Endothelial cell of umbilical vein (primary cell): Measurements from ENCODE around the gene MICAL3.

Experiments
- EZH2 ChIP-seq: IDR thresholded peaks from 2 replicates; pipeline ENCODE4 v1.6.1; 2012; ENCODE audit warnings: borderline replicate concordance, low read depth, mild to moderate bottlenecking, moderate library complexity, low read length, inconsistent platforms; ENCODE audit not compliant: severe bottlenecking
- FOS ChIP-seq: IDR thresholded peaks from 2 replicates; pipeline ENCODE4 v1.6.1; 2011; ENCODE audit warnings: mild to moderate bottlenecking, low read length, moderate library complexity, borderline replicate concordance; ENCODE audit not compliant: insufficient read depth
- JUN ChIP-seq: IDR thresholded peaks from 2 replicates; pipeline ENCODE4 v1.6.1; 2011; ENCODE audit warnings: borderline replicate concordance, low read depth; ENCODE audit not compliant: insufficient read length, insufficient read depth
- MYC ChIP-seq: IDR thresholded peaks from one replicate; pipeline ENCODE4 v1.6.1; 2011; ENCODE audit warnings: mild to moderate bottlenecking, low read depth, low read length
- POLR2A ChIP-seq: IDR thresholded peaks from 2 replicates; pipeline ENCODE4 v1.6.1; 2012; ENCODE audit warnings: low read depth, mild to moderate bottlenecking, control low read depth, low read length
- POLR2AphosphoS5 ChIP-seq: IDR thresholded peaks from 2 replicates; pipeline ENCODE4 v1.6.1; 2012; ENCODE audit warnings: low read depth, mild to moderate bottlenecking, control low read depth, low read length, moderate library complexity; ENCODE audit not compliant: insufficient read depth
- TF ChIP-seq, protein P1 (sequence below), 2 donors: IDR thresholded peaks; 1 replicate in 1 of 2; 2 replicates in 1 of 2; pipeline ENCODE4 v1.5.1; 2011; ENCODE audit warnings: low read length in 2 of 2, mild to moderate bottlenecking in 2 of 2, moderate library complexity in 2 of 2, control low read depth in 1 of 2, inconsistent platforms in 1 of 2, low read depth in 1 of 2; ENCODE audit not compliant: insufficient read depth in 1 of 2; ENCODE audit errors: extremely low read depth in 1 of 2
- TF ChIP-seq, protein P2 (sequence below): IDR thresholded peaks from 2 replicates; pipeline ENCODE4 v1.6.1; 2011; ENCODE audit not compliant: insufficient read depth, insufficient read length

DNA sequence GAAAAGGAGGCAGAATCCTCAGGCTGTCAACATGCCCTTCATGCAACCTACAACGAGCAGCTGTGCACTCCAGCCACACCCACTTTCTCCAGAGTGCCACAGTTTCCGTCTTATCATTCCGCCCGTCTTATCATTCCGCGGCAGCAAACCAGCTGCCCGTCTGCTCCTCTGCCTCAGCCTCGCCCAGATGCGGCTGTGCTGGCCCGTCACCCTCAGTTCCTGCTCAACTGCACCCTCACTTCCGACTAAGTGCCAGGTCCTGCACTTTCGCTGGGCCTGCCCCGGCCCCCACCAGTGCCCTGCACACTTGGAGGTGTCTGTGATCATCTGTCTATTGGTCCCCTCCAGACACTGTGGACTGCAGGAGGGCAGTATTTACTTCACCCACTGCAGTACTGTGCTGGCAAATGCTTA is 43.7 kb downstream of the MICAL3 start:
- TF ChIP-seq, protein P1, sequence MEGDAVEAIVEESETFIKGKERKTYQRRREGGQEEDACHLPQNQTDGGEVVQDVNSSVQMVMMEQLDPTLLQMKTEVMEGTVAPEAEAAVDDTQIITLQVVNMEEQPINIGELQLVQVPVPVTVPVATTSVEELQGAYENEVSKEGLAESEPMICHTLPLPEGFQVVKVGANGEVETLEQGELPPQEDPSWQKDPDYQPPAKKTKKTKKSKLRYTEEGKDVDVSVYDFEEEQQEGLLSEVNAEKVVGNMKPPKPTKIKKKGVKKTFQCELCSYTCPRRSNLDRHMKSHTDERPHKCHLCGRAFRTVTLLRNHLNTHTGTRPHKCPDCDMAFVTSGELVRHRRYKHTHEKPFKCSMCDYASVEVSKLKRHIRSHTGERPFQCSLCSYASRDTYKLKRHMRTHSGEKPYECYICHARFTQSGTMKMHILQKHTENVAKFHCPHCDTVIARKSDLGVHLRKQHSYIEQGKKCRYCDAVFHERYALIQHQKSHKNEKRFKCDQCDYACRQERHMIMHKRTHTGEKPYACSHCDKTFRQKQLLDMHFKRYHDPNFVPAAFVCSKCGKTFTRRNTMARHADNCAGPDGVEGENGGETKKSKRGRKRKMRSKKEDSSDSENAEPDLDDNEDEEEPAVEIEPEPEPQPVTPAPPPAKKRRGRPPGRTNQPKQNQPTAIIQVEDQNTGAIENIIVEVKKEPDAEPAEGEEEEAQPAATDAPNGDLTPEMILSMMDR (IDR thresholded peaks at IDR 0.05; ENCODE audit: extremely low read depth in 1 of 2, insufficient read depth in 1 of 2, low read depth in 1 of 2, low read length in 2 of 2): no peak
- TF ChIP-seq POLR2A: no peak
- TF ChIP-seq MYC: no peak
- peak; percentile 55 for TF ChIP-seq POLR2AphosphoS5
- TF ChIP-seq EZH2: no peak
- TF ChIP-seq FOS: no peak
- TF ChIP-seq, protein P2, sequence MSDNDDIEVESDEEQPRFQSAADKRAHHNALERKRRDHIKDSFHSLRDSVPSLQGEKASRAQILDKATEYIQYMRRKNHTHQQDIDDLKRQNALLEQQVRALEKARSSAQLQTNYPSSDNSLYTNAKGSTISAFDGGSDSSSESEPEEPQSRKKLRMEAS: no peak
- TF ChIP-seq JUN: no peak
